K562 (cell line): ENCODE results near the gene LYSMD1. TPM values are rescaled to one million over a fixed set of nuclear protein-coding genes. Genes with fewer than 3 reads are reported as not detected.

ENCODE experiments used
- HMG20B ChIP-seq: fragments of 250-450 bp; sonication (Bioruptor Pico); IDR thresholded peaks from 2 replicates; pipeline ENCODE4 v1.5.0; 2021; ENCODE audit warnings: mild to moderate bottlenecking
- MCM3 ChIP-seq: fragments of 450-650 bp; IDR thresholded peaks from 2 replicates; pipeline ENCODE4 v1.6.1; 2016
- MED1 ChIP-seq: sonication (generic); formaldehyde crosslinking; IDR thresholded peaks from 2 replicates; pipeline ENCODE4 v1.8.1; 2023; ENCODE audit warnings: missing genetic modification reagents, borderline replicate concordance
- MTA2 ChIP-seq: fragments of 450-650 bp; IDR thresholded peaks from 2 replicates; pipeline ENCODE4 v1.6.1; 2016; ENCODE audit warnings: low read depth
- NFYB ChIP-seq: IDR thresholded peaks from 2 replicates; pipeline ENCODE4 v1.6.1; 2011; ENCODE audit warnings: mild to moderate bottlenecking, moderate library complexity; ENCODE audit not compliant: insufficient read length; ENCODE audit errors: extremely low read depth
- PHF8 ChIP-seq: fragments of 200-600 bp; sonication (generic); IDR thresholded peaks from 2 replicates; pipeline ENCODE4 v1.6.1; 2012; ENCODE audit warnings: mixed run types, mild to moderate bottlenecking, inconsistent platforms, low read length, moderate library complexity, borderline replicate concordance
- ZKSCAN1 ChIP-seq: fragments of 150-350 bp; IDR thresholded peaks from 2 replicates; pipeline ENCODE4 v1.6.1; 2016; ENCODE audit warnings: low read depth, low read length
- polyA plus RNA-seq, 8 experiments: library from polyadenylated mRNA; depleted of rRNA in 4 of 8; stranded (reverse) in 5 of 8; unstranded in 3 of 8; fragments of >200 nt; fragmentation: Nextera tagmentation in 2 of 8; fragmentation: Illumina TruSeq in 1 of 8; extraction: Ambion mirVana in 2 of 8; extraction: Trizol in 1 of 8; gene quantifications; 2 replicates each; pipeline versions ENCODE4 v1.2.1 to v1.2.3, GENCODE V29; 2011 to 2014; ENCODE audit warnings: inconsistent platforms in 1 of 8, missing spikeins in 1 of 8
- total RNA-seq, 7 experiments: library from RNA; depleted of rRNA in 6 of 7; stranded (reverse); fragments of >200 nt in 6 of 7; fragmentation: Illumina TruSeq in 2 of 7; extraction: Trizol in 2 of 7; gene quantifications; 2 replicates each; pipeline versions ENCODE4 v1.2.1 to v1.2.3, GENCODE V29; 2011 to 2021; ENCODE audit warnings: low replicate concordance in 1 of 7
- TF ChIP-seq, protein P1 (sequence below): fragments of 200-800 bp; sonication (Bioruptor generic); IDR thresholded peaks from 2 replicates; pipeline ENCODE4 v1.6.1; 2017; ENCODE audit warnings: missing genetic modification characterization, missing compliant biosample characterization
- TF ChIP-seq, protein P2 (sequence below): fragments of 250-450 bp; sonication (Bioruptor Pico); IDR thresholded peaks from 2 replicates; pipeline ENCODE4 v1.8.0; 2021; ENCODE audit warnings: borderline replicate concordance, mild to moderate bottlenecking, moderate library complexity; ENCODE audit not compliant: poor library complexity, severe bottlenecking
- TF ChIP-seq, protein P3 (sequence below), 2 experiments: IDR thresholded peaks; 2 replicates each; pipeline ENCODE4 v1.6.1; 2011; ENCODE audit warnings: borderline replicate concordance in 1 of 2, control low read depth in 1 of 2, low read depth in 1 of 2, low read length in 1 of 2, mild to moderate bottlenecking in 1 of 2, mixed read lengths in 1 of 2, moderate library complexity in 1 of 2; ENCODE audit not compliant: insufficient read depth in 1 of 2, insufficient read length in 1 of 2, poor library complexity in 1 of 2, severe bottlenecking in 1 of 2; ENCODE audit errors: extremely low read depth in 1 of 2
- TF ChIP-seq, protein P4 (sequence below): fragments of 450-650 bp; IDR thresholded peaks from 2 replicates; pipeline ENCODE4 v1.6.1; 2016; ENCODE audit warnings: low read depth
- TF ChIP-seq, protein P5 (sequence below): fragments of 450-650 bp; IDR thresholded peaks from one replicate; pipeline ENCODE4 v1.6.1; 2018; ENCODE audit warnings: mild to moderate bottlenecking, moderate library complexity; ENCODE audit not compliant: partially characterized antibody

The LYSMD1 gene
- total and polyA plus RNA-seq, 9 of the 15 experiments (the other 6 are each of a cell fraction or from before 2014, with no cell fraction given): 2.2 to 9.4 (median 6.0) TPM

DNA sequence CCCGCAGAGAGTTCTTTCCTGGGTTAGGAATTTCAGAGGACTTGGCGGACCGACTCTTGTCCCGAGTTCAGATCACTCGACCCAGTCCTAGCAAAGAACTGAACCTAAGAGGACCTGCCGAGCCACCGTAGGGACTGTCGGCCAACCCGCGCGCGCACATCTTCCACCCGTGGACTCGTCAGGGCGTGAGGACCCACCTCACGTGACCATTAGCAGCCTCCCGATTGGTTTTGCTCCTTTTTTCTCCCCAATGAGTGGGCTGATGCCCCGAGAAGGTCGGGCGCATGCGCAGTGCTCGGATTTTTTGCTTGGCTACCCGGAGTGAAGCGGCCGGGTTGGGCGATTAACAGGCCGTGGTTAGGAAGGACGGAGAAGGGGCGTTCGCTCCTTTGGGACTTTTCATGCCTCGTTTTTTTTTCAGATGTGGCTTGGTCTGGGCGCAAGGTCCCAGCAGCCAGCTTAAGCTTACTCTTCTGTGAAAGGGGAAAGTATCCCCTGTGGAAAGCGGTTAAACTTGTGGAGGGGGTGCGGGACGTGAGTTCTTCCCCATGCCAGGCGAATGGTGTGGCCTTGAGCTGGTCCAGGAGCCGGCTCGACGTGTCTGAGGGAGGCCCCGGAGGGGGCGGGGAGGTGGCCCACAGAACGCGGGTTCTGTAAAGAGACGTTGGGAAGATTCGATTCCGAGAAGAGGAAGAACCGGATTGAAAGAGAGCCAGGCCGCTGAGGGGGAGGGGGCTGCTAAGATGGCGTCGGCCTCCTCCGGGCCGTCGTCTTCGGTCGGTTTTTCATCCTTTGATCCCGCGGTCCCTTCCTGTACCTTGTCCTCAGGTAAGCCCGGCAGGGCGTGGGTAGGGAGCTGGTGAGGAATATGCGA, 32.8 kb upstream of the LYSMD1 start, which contains the start of gene PIP5K1A (continued):
- TF ChIP-seq, protein P1, sequence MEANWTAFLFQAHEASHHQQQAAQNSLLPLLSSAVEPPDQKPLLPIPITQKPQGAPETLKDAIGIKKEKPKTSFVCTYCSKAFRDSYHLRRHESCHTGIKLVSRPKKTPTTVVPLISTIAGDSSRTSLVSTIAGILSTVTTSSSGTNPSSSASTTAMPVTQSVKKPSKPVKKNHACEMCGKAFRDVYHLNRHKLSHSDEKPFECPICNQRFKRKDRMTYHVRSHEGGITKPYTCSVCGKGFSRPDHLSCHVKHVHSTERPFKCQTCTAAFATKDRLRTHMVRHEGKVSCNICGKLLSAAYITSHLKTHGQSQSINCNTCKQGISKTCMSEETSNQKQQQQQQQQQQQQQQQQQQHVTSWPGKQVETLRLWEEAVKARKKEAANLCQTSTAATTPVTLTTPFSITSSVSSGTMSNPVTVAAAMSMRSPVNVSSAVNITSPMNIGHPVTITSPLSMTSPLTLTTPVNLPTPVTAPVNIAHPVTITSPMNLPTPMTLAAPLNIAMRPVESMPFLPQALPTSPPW (CRISPR knock-in tag): peak; percentile 51
- TF ChIP-seq HMG20B (no peak), MED1 (no peak), MCM3 (no peak), ZKSCAN1 (no peak), MTA2 (peak; percentile 35; the same call in 1 of the 2 replicates), NFYB (peak; percentile 30), PHF8 (peak; percentile 64)
- TF ChIP-seq, protein P2, sequence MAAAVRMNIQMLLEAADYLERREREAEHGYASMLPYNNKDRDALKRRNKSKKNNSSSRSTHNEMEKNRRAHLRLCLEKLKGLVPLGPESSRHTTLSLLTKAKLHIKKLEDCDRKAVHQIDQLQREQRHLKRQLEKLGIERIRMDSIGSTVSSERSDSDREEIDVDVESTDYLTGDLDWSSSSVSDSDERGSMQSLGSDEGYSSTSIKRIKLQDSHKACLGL (CRISPR knock-in tag): no peak
- TF ChIP-seq, protein P3, sequence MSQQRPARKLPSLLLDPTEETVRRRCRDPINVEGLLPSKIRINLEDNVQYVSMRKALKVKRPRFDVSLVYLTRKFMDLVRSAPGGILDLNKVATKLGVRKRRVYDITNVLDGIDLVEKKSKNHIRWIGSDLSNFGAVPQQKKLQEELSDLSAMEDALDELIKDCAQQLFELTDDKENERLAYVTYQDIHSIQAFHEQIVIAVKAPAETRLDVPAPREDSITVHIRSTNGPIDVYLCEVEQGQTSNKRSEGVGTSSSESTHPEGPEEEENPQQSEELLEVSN (IDR thresholded peaks at IDR 0.05; ENCODE audit: borderline replicate concordance in 1 of 2, extremely low read depth in 1 of 2, insufficient read depth in 1 of 2, insufficient read length in 1 of 2, low read depth in 1 of 2, low read length in 1 of 2, poor library complexity in 1 of 2, severe bottlenecking in 1 of 2): peak; percentile 77 to 81
- TF ChIP-seq, protein P4, sequence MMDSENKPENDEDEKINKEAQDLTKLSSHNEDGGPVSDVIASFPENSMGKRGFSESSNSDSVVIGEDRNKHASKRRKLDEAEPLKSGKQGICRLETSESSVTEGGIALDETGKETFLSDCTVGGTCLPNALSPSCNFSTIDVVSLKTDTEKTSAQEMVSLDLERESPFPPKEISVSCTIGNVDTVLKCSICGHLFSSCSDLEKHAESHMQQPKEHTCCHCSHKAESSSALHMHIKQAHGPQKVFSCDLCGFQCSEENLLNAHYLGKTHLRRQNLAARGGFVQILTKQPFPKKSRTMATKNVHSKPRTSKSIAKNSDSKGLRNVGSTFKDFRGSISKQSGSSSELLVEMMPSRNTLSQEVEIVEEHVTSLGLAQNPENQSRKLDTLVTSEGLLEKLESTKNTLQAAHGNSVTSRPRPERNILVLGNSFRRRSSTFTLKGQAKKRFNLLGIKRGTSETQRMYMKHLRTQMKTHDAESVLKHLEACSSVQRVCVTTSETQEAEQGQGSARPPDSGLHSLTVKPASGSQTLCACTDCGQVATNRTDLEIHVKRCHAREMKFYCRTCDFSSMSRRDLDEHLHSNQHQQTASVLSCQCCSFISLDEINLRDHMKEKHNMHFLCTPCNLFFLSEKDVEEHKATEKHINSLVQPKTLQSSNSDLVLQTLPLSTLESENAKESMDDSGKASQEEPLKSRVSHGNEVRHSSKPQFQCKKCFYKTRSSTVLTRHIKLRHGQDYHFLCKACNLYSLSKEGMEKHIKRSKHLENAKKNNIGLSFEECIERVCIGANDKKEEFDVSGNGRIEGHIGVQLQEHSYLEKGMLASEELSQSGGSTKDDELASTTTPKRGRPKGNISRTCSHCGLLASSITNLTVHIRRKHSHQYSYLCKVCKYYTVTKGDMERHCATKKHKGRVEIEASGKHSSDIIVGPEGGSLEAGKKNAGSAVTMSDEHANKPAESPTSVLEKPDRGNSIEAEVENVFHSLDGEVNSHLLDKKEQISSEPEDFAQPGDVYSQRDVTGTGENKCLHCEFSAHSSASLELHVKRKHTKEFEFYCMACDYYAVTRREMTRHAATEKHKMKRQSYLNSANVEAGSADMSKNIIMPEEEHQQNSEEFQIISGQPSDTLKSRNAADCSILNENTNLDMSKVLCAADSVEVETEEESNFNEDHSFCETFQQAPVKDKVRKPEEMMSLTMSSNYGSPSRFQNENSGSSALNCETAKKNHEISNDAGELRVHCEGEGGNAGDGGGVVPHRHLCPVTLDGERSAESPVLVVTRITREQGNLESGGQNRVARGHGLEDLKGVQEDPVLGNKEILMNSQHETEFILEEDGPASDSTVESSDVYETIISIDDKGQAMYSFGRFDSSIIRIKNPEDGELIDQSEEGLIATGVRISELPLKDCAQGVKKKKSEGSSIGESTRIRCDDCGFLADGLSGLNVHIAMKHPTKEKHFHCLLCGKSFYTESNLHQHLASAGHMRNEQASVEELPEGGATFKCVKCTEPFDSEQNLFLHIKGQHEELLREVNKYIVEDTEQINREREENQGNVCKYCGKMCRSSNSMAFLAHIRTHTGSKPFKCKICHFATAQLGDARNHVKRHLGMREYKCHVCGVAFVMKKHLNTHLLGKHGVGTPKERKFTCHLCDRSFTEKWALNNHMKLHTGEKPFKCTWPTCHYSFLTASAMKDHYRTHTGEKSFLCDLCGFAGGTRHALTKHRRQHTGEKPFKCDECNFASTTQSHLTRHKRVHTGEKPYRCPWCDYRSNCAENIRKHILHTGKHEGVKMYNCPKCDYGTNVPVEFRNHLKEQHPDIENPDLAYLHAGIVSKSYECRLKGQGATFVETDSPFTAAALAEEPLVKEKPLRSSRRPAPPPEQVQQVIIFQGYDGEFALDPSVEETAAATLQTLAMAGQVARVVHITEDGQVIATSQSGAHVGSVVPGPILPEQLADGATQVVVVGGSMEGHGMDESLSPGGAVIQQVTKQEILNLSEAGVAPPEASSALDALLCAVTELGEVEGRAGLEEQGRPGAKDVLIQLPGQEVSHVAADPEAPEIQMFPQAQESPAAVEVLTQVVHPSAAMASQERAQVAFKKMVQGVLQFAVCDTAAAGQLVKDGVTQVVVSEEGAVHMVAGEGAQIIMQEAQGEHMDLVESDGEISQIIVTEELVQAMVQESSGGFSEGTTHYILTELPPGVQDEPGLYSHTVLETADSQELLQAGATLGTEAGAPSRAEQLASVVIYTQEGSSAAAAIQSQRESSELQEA: peak; percentile 91
- TF ChIP-seq, protein P5, sequence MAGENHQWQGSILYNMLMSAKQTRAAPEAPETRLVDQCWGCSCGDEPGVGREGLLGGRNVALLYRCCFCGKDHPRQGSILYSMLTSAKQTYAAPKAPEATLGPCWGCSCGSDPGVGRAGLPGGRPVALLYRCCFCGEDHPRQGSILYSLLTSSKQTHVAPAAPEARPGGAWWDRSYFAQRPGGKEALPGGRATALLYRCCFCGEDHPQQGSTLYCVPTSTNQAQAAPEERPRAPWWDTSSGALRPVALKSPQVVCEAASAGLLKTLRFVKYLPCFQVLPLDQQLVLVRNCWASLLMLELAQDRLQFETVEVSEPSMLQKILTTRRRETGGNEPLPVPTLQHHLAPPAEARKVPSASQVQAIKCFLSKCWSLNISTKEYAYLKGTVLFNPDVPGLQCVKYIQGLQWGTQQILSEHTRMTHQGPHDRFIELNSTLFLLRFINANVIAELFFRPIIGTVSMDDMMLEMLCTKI: no peak
